Islet precursor cell (in vitro differentiated cells): ENCODE measurements around the gene DST.

ENCODE experiments used
- DNase-seq: peaks from one replicate; pipeline ENCODE4 v3.0.0-alpha.2; 2018

Gene DST

GRCh38 chr6:56642366-56643261 lies at the start of gene DST:
Gene DST (minus strand): TSS chr6:56642889.
- no peak for DNase-seq

DNA sequence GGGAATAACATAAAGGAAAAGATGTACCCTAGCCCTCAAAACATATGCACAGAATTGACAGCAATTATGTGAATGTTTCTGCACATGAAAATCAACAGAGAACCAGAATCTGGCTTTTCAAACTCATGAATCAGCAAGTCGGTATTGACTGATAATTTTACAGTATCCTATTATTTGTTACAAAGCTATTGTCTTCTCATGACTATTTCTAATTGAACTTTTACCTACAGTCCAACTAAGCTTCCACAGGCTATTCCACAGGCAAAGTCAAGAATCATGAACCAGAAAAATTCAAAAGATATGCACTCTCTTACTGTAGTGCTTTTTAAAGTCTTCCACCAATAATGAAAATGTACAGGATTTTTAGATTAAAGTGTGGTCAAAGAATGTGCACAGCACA lies 49.1 kb upstream of the DST start:
- DNase-seq = no peak

- no peak for DNase-seq
These were observed 48.6 kb upstream of the DST start for GRCh38 chr6:56691286-56691595.

DNA sequence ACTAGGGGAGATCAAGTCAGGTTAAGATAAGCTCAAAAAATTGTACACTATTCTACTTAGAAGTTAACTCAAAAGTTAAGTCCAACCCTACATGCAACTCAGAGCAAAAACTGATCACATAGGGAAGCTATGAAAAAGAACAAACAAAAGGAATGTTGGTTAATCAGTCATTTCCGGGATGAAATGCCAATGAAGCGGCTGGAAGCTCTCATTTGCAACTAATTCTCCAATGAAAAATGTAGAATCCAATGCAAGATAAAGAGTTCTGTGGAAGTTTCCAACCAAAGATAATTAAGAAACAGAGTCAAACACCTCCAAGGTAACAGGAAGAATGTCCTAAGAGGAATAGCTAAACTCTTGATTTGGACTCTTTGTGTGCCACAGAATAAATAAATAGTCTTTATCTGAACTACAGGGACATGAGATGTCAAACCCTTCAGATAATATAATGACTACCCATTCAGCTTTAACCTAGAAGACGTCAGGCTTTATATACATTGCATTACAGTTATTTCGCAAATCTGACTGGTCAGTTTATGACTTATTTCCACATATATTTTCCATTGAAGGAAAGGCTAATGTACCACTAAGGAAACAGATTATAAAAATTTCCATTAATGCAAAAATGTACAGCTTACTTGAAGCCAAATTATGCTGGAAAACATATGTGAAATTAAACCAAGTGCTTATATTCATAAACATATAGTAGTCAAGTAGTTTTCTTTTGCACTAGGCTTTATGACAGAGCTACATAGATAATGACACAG lies 48.0 kb upstream of the DST start:
- DNase-seq = no peak

DNA sequence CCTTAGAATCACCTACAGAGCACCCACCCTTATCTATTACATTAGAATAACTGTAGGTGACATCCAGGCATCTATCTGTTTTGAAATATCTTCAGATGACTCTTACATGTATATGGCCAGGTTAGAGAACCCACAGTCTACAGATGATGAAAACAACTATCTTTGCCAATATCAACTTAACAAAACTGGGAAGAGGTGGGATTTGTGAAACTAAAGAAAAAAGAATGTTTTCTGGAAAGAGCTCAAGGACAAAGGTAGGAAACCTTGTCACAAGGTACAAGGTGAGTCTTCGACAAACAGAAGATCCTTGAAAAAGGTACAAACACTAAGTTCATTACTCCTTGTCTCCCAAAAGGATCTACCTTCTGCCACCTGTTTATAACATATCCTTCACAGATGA lies 47.0 kb upstream of the DST start:
- DNase-seq = no peak

DNA sequence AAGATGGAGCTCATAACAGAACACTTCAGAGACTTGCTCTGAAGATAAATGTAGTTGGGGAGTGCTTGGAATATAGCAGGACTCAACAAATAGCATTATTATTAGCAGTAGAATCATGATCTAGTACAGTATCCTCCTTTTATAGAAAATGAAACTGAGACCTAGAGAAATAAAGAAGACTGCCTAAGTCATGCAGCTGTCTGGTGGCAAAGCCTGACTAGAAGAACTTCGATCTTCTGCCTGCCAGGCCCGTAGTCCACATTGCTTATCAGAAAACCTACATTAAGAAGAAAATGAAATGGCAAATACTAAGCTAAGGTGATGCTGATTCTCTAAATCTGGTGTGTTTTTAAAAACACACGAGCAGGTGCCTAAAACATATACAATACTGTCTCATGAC lies 46.4 kb upstream of the DST start:
- no peak for DNase-seq

GRCh38 chr6:56688521-56688920 lies 45.8 kb upstream of the DST start:
- DNase-seq = no peak

GRCh38 chr6:56687551-56687950 lies 44.9 kb upstream of the DST start:
- DNase-seq = no peak

GRCh38 chr6:56686429-56686828 lies 43.7 kb upstream of the DST start:
- no peak for DNase-seq

- DNase-seq = no peak
These were observed 43.3 kb upstream of the DST start for GRCh38 chr6:56685994-56686393.

DNA sequence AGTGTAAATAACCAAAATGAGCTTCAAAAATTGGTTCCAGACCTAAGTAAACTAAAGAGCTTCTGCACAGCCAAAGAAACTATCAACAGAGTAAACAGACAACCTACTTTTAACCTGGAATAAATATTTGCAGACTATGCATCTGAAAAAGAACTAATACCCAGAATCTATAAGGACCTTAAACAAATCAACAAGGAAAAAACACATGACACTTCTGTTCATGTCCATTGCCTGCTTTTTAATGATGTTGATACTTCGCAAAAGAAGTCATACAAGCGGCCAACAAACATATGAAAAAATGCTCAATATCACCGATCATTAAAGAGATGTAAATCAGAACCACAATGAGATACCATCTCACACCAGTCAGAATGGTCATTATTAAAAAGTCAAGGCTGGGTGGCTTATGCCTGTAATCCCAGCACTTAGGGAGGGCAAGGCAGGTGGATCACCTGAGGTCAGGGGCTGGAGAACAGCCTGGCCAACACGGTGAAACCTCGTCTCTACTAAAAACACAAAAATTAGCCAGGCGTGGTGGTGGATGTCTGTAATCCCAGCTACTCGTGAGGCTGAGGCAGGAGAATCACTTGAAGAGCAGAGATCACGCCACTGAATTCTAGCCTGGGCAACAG lies 42.5 kb upstream of the DST start:
- DNase-seq = no peak

DNA sequence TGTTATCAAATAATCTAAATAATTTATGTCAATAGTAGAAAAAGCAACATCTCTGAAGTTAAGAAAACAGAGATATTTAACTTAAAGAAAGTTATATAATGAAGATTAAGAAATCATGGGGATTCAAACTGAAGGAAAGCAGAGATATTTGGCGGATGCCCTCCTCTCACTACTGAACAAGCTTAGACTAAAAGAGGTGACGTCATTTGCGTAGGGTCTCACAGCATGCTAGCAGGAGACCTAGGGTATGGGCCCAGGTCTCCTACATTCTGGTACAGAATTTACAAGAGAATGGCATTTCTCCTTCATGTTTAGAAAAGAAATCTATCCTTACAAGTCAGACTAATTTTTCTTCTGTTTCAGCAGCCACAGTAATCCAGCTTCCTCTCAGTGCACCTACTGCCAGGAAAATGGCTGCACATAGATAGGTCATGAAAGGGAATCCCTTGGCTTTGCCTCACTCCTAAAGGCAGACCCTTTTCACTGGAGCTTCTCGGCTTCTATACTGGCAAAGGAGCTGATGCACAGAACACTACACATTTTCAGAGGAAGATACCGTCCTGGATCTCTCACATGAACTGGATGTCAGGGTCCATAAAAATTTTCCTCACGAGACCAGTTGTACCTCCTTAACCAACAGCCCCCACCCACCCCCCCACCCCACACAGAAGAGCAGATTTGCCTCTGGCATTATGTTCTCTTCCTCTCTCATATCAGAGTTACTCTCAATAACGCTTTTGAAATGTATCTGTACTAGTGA lies 41.8 kb upstream of the DST start:
- no peak for DNase-seq

- no peak for DNase-seq
These were observed 41.2 kb upstream of the DST start for GRCh38 chr6:56683882-56684281.

DNA sequence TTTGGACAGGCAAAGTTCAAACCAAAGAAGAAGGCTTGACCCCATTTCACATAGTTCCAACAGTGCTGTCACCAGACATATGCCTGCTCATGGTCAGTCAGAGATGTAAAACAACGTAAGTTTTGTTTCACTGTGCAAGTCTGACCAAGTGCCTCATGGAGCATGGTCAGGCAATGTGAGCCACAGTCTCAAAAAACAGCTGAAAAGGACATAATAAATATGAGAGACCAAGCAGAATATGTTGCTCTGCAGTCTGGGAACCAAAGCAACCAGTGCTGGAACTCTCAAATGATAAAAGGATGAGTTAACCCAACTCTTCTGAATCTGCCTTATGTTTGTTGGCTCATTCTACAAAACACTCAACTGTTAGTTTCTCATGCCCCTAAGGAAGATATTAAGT lies 39.9 kb upstream of the DST start:
- DNase-seq = no peak

DNA sequence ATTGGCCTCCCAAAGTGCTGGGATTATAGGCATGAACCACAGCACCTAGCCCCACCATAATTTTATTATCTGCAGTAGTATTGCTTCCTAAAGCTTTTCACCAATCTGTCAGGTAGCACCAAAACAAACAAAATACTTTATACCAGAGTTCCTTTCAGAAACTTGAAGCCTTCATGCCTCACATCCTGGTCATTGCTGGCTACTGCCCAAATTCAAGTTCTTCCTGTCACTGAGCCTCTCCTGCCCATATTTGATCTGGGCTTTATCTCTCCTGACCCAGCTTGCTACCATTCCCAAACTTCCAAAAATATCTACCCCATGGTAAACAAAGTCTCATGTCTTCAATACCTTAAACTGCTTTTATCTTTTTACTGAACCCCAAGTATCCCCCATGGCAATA lies 34.9 kb upstream of the DST start:
- no peak for DNase-seq

GRCh38 chr6:56671651-56672461 lies 29.2 kb upstream of the DST start:
- DNase-seq = no peak

GRCh38 chr6:56671160-56671559 lies 28.5 kb upstream of the DST start:
- no peak for DNase-seq

DNA sequence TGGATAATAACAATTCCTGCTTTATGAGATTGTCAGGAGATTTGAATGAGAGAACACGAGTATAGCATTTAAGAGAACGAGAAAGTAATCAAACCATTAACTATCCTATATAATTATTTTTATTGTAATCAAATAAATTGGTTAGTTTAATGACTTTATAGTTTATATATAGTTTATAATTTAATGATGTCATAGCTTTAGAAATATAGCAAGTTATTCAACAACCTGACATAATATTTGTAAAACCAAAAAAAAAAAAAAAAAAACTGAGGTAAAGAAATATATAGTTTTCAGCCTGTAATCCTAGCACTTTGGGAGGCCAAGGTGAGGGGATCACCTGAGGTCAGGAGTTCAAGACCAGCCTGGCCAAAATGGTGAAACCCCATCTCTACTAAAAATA lies 26.4 kb upstream of the DST start:
- DNase-seq = no peak

- DNase-seq = no peak
These were observed 25.5 kb upstream of the DST start for GRCh38 chr6:56668158-56668557.

GRCh38 chr6:56667336-56667735 lies 24.6 kb upstream of the DST start:
- DNase-seq = no peak

DNA sequence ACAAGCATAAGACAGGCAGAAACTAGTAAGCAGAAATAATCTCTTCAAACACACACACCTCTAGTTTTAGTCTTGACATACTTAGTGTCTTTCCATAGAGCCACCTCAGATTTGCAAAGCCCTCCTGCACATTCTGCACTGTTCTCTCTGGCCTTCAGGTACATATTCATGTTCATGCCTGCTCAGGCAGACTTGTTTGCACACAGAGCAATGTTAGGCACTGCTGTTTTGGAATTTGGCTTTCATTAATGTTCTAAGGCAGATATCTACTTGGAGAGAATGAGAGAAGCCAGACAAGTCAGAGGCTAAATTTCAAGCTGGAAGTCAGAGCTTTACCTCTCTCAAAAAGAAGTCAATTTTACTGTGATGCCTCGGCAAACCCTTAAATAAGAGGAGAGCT lies 21.3 kb upstream of the DST start:
- DNase-seq = no peak

GRCh38 chr6:56663344-56663743 lies 20.7 kb upstream of the DST start:
- DNase-seq = no peak
